Measurements from ENCODE around the gene FCMR. TPM values are rescaled to one million over a fixed set of nuclear protein-coding genes. Genes with fewer than 3 reads are reported as not detected.

FCMR gene
- total and polyA plus RNA-seq, 9 of the 15 experiments (the other 6 are each of a cell fraction or from before 2014, with no cell fraction given), result 0.11 to 0.82 (median 0.20) TPM; not detected in 5

- no peak for TF ChIP-seq CEBPG (CRISPR knock-in tag; IDR thresholded peaks at IDR 0.05)
- TF ChIP-seq CEBPG (tag; conservative IDR thresholded peaks at IDR 0.05 in 1 of 2, IDR thresholded peaks at IDR 0.05 in 1 of 2), result 0 out of 4 replicates have a peak, but pooled peaks of 1 of the 2 experiments have one; percentile 15
- TF ChIP-seq UBTF (IDR thresholded peaks at IDR 0.05; ENCODE audit: borderline replicate concordance in 1 of 2, low read depth in 2 of 2, low read length in 2 of 2), result no peak
- no peak for TF ChIP-seq ZNF347 (CRISPR knock-in tag; IDR thresholded peaks at IDR 0.05; ENCODE audit: low read depth)
- no peak for TF ChIP-seq LARP7 (IDR thresholded peaks at IDR 0.05)
- TF ChIP-seq CREM (IDR thresholded peaks at IDR 0.05; ENCODE audit: low read depth), result peak; percentile 80
- TF ChIP-seq ZNF121 (CRISPR knock-in tag; conservative IDR thresholded peaks at IDR 0.05), result no peak
- no peak for TF ChIP-seq ILK (tag; IDR thresholded peaks at IDR 0.05; ENCODE audit: borderline replicate concordance, low read depth)
- 0 out of 2 replicates have a peak, but pooled peaks have one; percentile 17 for TF ChIP-seq THRB (CRISPR knock-in tag; conservative IDR thresholded peaks at IDR 0.05)
- TF ChIP-seq ATF1 (CRISPR knock-in tag; IDR thresholded peaks at IDR 0.05), result no peak
- TF ChIP-seq ATF1 (tag; IDR thresholded peaks at IDR 0.05), result peak; percentile 79
- TF ChIP-seq, protein P1, sequence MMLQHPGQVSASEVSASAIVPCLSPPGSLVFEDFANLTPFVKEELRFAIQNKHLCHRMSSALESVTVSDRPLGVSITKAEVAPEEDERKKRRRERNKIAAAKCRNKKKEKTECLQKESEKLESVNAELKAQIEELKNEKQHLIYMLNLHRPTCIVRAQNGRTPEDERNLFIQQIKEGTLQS (IDR thresholded peaks at IDR 0.05), result peak; percentile 18; the same call in 1 of the 2 replicates
- TF ChIP-seq, protein P1 (CRISPR knock-in tag; conservative IDR thresholded peaks at IDR 0.05), result no peak
- TF ChIP-seq SOX6 (IDR thresholded peaks at IDR 0.05), result peak; percentile 63
- TF ChIP-seq EP300 (IDR thresholded peaks at IDR 0.05; ENCODE audit: low read length), result peak; percentile 44
- TF ChIP-seq DIDO1 (tag; IDR thresholded peaks at IDR 0.05; ENCODE audit: low read depth), result peak; percentile 60; the same call in 1 of the 2 replicates
- TF ChIP-seq ZBTB12 (CRISPR knock-in tag; IDR thresholded peaks at IDR 0.05), result peak; percentile 81
- peak; percentile 84 for TF ChIP-seq BHLHE40 (IDR thresholded peaks at IDR 0.05; ENCODE audit: low read length)
- TF ChIP-seq GATA2 (CRISPR knock-in tag; IDR thresholded peaks at IDR 0.05), result 0 out of 2 replicates have a peak, but pooled peaks have one; percentile 26
These were observed 31.3 kb downstream of the FCMR start (continued) for GRCh38 chr1:206890125-206891060.

Measured in K562 (cell line).